BLaER1 (cell line): ENCODE measurements around the gene UCN3.

Experiments
- H3K27ac ChIP-seq: shearing (Covaris generic); formaldehyde crosslinking; 2 replicates; pipeline ENCODE4 v1.8.1; 2022
- H3K27me3 ChIP-seq: shearing (Covaris generic); formaldehyde crosslinking; 2 replicates; pipeline ENCODE4 v1.8.1; 2022
- H3K36me3 ChIP-seq: shearing (Covaris generic); formaldehyde crosslinking; 2 replicates; pipeline ENCODE4 v1.8.1; 2022
- H3K4me1 ChIP-seq: shearing (Covaris generic); formaldehyde crosslinking; 2 replicates; pipeline ENCODE4 v1.8.1; 2022
- H3K4me2 ChIP-seq: shearing (Covaris generic); formaldehyde crosslinking; 2 replicates; pipeline ENCODE4 v1.8.1; 2022
- H3K4me3 ChIP-seq: shearing (Covaris generic); formaldehyde crosslinking; 2 replicates; pipeline ENCODE4 v1.8.1; 2022
- H3K9ac ChIP-seq: shearing (Covaris generic); formaldehyde crosslinking; 2 replicates; pipeline ENCODE4 v1.8.1; 2022
- H3K9me3 ChIP-seq: shearing (Covaris generic); formaldehyde crosslinking; 2 replicates; pipeline ENCODE4 v1.8.1; 2022
- H4K20me1 ChIP-seq: shearing (Covaris generic); formaldehyde crosslinking; 2 replicates; pipeline ENCODE4 v1.8.1; 2022
- Cebpa-rat ChIP-seq: shearing (Covaris generic); IDR thresholded peaks from 2 replicates; pipeline ENCODE4 v1.8.1; 2022

The UCN3 gene

GRCh38 chr10:5343561-5343960, 21.2 kb upstream of the UCN3 start:
- Histone ChIP-seq H3K27ac (no peak overlapping the region), H3K4me1 (no peaks in the 10 kb centered on the region), H3K36me3 (no peaks in the 10 kb centered on the region), H3K27me3 (no peaks in the 10 kb centered on the region), H4K20me1 (no peaks in the 10 kb centered on the region), H3K4me2 (no peak overlapping the region), H3K9me3 (no peaks in the 10 kb centered on the region), H3K4me3 (no peak overlapping the region), H3K9ac (no peak overlapping the region)
- no peak for TF ChIP-seq Cebpa-rat

DNA sequence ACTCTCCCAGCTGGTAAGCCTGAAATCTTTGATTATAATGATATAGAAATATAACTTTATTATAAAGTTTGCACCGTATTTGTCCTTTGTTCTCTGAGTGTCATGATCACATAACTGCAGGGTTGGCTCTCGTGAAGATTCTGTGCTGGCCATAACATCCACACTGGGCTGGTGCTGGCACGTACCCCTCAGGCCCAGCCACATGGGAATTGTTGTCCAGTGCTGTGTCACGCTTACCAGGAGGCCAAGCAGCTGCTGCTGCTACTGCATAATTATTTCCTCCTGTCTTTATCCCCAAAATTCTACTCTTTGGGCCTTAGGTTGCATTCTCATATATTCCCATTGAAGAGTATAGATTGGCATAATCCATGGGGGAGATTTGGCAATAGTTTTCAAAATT, 20.8 kb upstream of the UCN3 start:
- Histone ChIP-seq H3K27ac (no peak overlapping the region), H4K20me1 (no peaks in the 10 kb centered on the region), H3K4me1 (no peaks in the 10 kb centered on the region), H3K9me3 (no peaks in the 10 kb centered on the region), H3K36me3 (no peaks in the 10 kb centered on the region), H3K27me3 (no peaks in the 10 kb centered on the region), H3K4me3 (no peak overlapping the region), H3K9ac (no peak overlapping the region), H3K4me2 (no peak overlapping the region)
- TF ChIP-seq Cebpa-rat = no peak

- Histone ChIP-seq H3K4me2 (no peak overlapping the region), H3K4me3 (no peak overlapping the region), H3K9me3 (no peaks in the 10 kb centered on the region), H3K9ac (no peak overlapping the region), H3K36me3 (no peaks in the 10 kb centered on the region), H3K27me3 (no peaks in the 10 kb centered on the region), H3K27ac (no peak overlapping the region), H4K20me1 (no peaks in the 10 kb centered on the region), H3K4me1 (no peaks in the 10 kb centered on the region)
- TF ChIP-seq Cebpa-rat = no peak
Measured at GRCh38 chr10:5344746-5345145, 20.0 kb upstream of the UCN3 start.

- Histone ChIP-seq H3K27ac (no peak overlapping the region), H3K4me3 (no peak overlapping the region), H3K4me1 (no peaks in the 10 kb centered on the region), H4K20me1 (no peaks in the 10 kb centered on the region), H3K27me3 (no peaks in the 10 kb centered on the region), H3K36me3 (no peaks in the 10 kb centered on the region), H3K9ac (no peak overlapping the region), H3K4me2 (no peak overlapping the region), H3K9me3 (no peaks in the 10 kb centered on the region)
- no peak for TF ChIP-seq Cebpa-rat
Measured at GRCh38 chr10:5346881-5347280, 17.9 kb upstream of the UCN3 start.

DNA sequence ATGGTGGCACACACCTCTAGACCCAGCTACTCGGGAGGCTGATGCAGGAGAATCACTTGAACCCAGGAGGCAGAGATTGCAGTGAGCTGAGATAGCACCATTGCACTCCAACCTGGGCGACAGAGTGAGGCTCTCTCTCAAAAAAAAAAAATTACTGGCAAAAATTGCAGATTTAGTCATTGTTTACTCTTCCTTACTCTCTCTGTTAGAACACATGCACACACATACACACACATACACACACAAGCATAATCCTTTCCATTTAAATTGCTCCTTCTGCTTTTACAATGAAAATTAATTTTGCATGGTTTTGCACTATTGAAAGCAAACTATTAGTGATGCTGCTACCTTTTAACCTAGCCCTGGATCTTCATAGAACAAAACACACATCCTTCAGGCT, 15.4 kb upstream of the UCN3 start:
- Histone ChIP-seq H3K9ac (no peak overlapping the region), H3K9me3 (no peaks in the 10 kb centered on the region), H3K4me2 (no peak overlapping the region), H4K20me1 (no peaks in the 10 kb centered on the region), H3K27ac (no peak overlapping the region), H3K36me3 (no peaks in the 10 kb centered on the region), H3K27me3 (no peaks in the 10 kb centered on the region), H3K4me1 (no peaks in the 10 kb centered on the region), H3K4me3 (no peak overlapping the region)
- TF ChIP-seq Cebpa-rat = no peak

GRCh38 chr10:5354068-5354467, 10.7 kb upstream of the UCN3 start:
- H3K4me1 ChIP-seq = no peaks in the 10 kb centered on the region
- H3K4me3 ChIP-seq = no peak overlapping the region
- H4K20me1 ChIP-seq = no peaks in the 10 kb centered on the region
- no peak overlapping the region for H3K27ac ChIP-seq
- H3K9ac ChIP-seq = no peak overlapping the region
- H3K9me3 ChIP-seq = no peaks in the 10 kb centered on the region
- TF ChIP-seq Cebpa-rat = no peak
- no peak overlapping the region for H3K4me2 ChIP-seq
- no peaks in the 10 kb centered on the region for H3K36me3 ChIP-seq
- H3K27me3 ChIP-seq = no peaks in the 10 kb centered on the region

GRCh38 chr10:5355594-5356301, 9.0 kb upstream of the UCN3 start:
- no peak overlapping the region for H3K4me2 ChIP-seq
- H3K9ac ChIP-seq = no peak overlapping the region
- no peaks in the 10 kb centered on the region for H3K4me1 ChIP-seq
- H3K9me3 ChIP-seq = no peaks in the 10 kb centered on the region
- no peak overlapping the region for H3K4me3 ChIP-seq
- no peak for TF ChIP-seq Cebpa-rat
- H3K36me3 ChIP-seq = no peaks in the 10 kb centered on the region
- no peaks in the 10 kb centered on the region for H4K20me1 ChIP-seq
- no peak overlapping the region for H3K27ac ChIP-seq
- no peaks in the 10 kb centered on the region for H3K27me3 ChIP-seq

DNA sequence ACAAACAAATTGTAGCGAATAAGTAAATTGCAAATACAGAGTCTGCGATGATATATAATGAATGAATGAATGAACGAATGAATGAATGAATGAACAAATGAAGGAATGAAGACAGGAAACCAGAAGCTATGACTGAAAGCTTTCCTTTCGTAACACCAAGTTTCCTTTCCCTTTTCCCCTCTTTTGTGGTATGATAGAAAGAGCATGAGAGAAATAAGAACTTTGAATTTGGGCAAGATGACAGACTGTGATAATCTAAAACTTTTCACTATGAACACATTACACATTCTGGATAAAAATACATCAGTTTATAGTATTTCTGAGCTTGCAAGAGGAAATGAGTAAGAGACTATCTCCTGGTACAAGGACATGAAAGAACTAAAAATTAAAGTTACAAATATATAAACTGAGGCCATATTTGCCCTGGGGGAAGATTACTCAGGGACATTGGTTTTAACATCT, 8.4 kb upstream of the UCN3 start:
- no peaks in the 10 kb centered on the region for H3K27me3 ChIP-seq
- no peak for TF ChIP-seq Cebpa-rat
- H3K27ac ChIP-seq = no peak overlapping the region
- H3K9ac ChIP-seq = no peak overlapping the region
- no peaks in the 10 kb centered on the region for H3K4me1 ChIP-seq
- no peaks in the 10 kb centered on the region for H4K20me1 ChIP-seq
- no peak overlapping the region for H3K4me3 ChIP-seq
- no peaks in the 10 kb centered on the region for H3K36me3 ChIP-seq
- H3K9me3 ChIP-seq = no peaks in the 10 kb centered on the region
- no peak overlapping the region for H3K4me2 ChIP-seq

DNA sequence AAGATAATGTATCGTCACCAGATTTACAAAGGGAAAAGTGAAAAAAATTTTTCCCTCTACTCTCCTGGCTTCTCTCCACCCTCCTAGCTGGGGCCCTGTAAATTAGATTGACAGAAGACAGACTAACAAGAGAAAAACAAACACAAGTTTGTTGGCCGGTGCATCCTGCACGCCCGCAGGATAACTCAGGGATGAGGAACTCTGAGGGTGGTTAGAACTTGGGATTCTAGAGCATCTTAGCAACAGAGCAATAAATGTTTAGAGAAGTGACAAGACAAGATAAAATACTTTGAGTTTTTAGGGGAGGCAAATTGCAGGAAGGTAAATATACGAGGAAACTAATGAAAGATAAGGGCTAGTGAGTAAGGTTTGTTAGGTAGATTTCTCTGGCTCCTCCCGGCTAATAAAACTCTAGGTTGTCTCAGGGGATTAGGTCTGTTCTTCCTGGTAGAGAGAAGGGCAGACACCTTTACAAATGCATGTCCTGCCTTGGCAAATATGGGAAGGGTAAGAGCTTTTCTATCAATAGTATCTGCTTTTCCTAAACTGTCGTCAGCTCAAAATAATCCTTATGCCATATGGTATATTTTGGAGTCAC, 4.3 kb upstream of the UCN3 start:
- Histone ChIP-seq H3K9ac (no peak overlapping the region), H3K4me1 (no peaks in the 10 kb centered on the region), H3K36me3 (no peaks in the 10 kb centered on the region), H3K27me3 (no peaks in the 10 kb centered on the region), H3K4me2 (no peak overlapping the region), H3K9me3 (no peaks in the 10 kb centered on the region), H3K27ac (no peak overlapping the region), H4K20me1 (no peaks in the 10 kb centered on the region), H3K4me3 (no peak overlapping the region)
- TF ChIP-seq Cebpa-rat = no peak

- H3K9ac ChIP-seq = no peak overlapping the region
- H3K27me3 ChIP-seq = no peaks in the 10 kb centered on the region
- no peak overlapping the region for H3K27ac ChIP-seq
- H3K9me3 ChIP-seq = no peaks in the 10 kb centered on the region
- TF ChIP-seq Cebpa-rat = no peak
- no peaks in the 10 kb centered on the region for H3K36me3 ChIP-seq
- no peak overlapping the region for H3K4me2 ChIP-seq
- H4K20me1 ChIP-seq = no peaks in the 10 kb centered on the region
- H3K4me3 ChIP-seq = no peak overlapping the region
- no peaks in the 10 kb centered on the region for H3K4me1 ChIP-seq
Measured at GRCh38 chr10:5361966-5362365, 2.8 kb upstream of the UCN3 start.
